Urothelium cell line (cell line): ENCODE results near the gene ALDOA.

Experiments
- DNase-seq: peaks from one replicate; pipeline ENCODE4 v3.0.0; 2011; ENCODE audit warnings: low spot score, mixed read lengths
- FAIRE-seq: peaks from 2 replicates; lab custom pipeline; 2011; peaks lifted over from hg19 to GRCh38; lab: Jason Lieb, UNC

The ALDOA gene

DNA sequence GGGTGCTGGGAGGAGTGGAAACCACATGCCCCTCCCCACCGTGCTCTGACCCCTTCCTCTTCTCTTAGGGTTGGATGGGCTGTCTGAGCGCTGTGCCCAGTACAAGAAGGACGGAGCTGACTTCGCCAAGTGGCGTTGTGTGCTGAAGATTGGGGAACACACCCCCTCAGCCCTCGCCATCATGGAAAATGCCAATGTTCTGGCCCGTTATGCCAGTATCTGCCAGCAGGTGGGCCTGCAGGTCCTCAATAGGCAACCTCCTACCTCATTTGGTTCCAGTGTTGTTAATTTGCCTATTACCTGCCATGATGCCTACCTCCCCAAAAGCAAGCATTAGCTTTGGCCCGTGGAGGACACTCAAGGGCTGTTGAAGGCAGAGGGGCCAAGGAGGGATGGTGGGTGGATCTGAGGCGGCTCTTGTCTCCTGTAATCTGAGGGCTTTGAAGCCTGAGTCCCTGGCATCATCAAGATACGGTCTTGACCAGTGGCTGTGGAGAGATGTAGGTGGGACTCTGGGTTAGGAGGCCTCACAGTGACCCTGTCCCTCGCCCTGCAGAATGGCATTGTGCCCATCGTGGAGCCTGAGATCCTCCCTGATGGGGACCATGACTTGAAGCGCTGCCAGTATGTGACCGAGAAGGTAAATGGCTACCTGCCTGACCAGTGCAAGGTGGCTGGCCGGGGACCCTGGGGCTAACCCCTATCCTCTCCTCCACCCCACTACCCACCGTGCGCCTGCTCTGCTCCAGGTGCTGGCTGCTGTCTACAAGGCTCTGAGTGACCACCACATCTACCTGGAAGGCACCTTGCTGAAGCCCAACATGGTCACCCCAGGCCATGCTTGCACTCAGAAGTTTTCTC is 3.4 kb downstream of the ALDOA start:
- FAIRE-seq: no peak
- DNase-seq: no peak

- DNase-seq (no peak), FAIRE-seq (no peak)
Observed at GRCh38 chr16:30069611-30070462, 4.3 kb downstream of the ALDOA start.

- DNase-seq (no peak), FAIRE-seq (no peak)
Observed at GRCh38 chr16:30070490-30070889, 4.9 kb downstream of the ALDOA start.

- no peak for FAIRE-seq
- peak; percentile 92 for DNase-seq
Observed at GRCh38 chr16:30075503-30076275, 10.1 kb downstream of the ALDOA start, which contains the start of gene PPP4C. Gene PPP4C (plus strand): TSS chr16:30075994. CDS start chr16:30076378, 384 bp downstream.

DNA sequence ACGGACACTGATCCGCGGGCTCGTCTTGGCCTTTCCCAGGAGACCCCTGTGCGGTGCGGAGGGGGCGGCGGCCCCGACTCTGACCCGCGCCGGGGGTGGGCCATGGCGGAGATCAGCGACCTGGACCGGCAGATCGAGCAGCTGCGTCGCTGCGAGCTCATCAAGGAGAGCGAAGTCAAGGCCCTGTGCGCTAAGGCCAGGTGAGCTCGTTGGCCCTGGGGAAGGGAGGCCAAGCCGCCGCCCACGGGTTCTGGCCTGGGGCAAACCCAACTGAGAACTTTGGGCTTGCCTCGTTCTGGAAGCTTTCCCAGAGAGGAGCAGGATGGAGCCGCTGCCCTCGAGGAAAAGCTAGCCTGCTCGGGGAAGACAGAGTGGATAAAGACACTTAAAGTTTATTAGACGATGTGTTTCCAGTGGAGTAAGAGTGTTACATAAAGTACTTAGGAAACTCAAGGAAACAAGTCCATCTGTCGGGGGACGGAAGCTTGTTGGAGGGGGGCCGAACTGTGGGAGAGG is 10.8 kb downstream of the ALDOA start:
- no peak for DNase-seq
- no peak for FAIRE-seq

- no peak for FAIRE-seq
- no peak for DNase-seq
Observed at GRCh38 chr16:30077656-30078055, 12.1 kb downstream of the ALDOA start.

DNA sequence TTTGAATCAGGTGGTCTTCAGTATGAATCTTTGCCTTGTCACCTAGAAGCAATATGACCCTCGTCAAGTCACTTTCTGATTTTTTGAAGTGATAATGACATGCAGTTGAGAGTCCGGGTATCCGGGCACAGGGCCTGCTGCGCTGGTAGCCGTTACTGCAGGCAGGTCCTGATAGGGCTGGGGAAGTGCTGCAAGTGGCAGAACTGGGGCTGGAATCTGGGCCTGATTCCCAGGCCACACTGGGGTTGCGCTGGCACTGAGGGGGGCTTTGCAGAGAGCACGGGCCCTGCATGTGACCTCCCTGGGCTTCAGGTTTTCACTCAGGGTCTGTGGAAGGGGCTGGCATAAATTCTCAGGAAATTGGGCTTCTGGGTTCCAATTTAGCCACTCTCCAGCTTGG is 13.2 kb downstream of the ALDOA start:
- FAIRE-seq (no peak), DNase-seq (no peak)

DNA sequence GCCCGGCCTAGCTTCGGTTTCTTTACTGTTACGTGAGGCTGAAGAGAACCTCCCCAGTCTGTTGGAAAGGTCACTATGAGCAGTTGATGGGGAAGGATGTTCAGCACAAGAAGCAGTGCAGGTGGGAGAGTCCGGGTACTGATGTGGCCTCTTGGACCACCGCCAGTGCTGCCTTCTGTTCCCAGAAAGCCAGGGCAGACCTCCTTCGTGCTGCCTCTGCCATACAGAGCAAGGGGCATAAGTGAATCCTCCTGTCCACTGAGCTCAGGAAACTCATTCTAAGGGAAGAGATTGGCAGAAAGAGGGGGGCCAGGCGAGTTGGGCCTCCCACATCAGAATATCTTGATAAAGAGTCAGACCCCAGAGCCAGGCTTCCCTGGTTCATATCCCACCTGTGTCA is 13.9 kb downstream of the ALDOA start:
- FAIRE-seq (no peak), DNase-seq (no peak)

DNA sequence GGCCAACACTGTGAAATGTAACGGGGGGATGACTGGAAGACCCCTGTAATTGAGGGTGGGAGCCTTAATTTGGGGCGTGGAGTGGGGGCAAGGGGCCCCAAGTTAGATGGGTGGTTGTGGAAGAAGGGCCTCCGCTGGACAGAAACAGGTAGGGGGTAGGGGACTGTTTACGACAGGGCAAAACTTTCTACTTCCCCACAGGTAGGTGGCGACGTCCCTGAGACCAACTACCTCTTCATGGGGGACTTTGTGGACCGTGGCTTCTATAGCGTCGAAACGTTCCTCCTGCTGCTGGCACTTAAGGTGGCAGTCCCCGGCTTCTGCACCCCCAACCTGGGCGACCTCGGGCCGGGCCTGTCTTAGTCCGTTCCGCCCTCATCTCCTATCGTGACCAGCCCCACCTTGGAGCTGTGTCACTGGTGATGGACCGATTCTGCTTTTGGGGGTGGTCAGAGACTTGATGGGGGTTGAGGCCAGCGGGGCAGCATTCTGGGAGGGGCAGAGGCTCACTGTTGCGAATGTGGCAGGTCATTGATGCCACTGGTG is 17.1 kb downstream of the ALDOA start:
- DNase-seq (no peak), FAIRE-seq (no peak)

DNA sequence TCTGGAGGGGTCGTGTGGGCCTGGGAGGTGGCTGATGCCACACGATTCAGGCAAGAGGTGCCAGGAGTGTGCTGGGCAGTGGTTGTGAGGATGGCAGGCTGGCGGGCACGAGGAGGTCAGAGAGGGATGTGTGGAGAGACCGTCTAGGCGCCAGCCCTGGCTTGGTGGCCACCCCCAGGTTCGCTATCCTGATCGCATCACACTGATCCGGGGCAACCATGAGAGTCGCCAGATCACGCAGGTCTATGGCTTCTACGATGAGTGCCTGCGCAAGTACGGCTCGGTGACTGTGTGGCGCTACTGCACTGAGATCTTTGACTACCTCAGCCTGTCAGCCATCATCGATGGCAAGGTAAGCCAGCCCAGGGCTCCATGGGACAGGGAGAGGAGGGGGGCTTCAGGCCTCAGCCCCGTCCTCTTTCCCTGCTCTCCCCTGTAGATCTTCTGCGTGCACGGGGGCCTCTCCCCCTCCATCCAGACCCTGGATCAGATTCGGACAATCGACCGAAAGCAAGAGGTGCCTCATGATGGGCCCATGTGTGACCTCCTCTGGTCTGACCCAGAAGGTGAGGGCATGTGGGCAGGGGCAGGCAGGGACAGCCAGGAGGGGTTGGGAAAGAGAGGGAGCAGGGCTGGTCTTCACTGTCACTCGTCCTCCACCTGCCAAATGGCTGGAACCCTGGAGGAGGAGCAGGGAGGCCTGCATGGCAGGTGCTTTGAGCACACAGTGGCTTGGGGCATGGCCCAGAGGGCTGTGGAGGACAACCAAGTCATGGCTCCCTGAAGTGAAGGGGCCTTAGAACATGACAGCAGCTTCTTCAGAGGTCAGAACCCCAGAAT is 17.9 kb downstream of the ALDOA start:
- no peak for DNase-seq

GRCh38 chr16:30084096-30084815 is 18.7 kb downstream of the ALDOA start:
- DNase-seq: no peak
- FAIRE-seq: no peak

More for the DNA sequence above, 17.9 kb downstream of the ALDOA start:
- FAIRE-seq: no peak

- DNase-seq: no peak
- no peak for FAIRE-seq
Observed at GRCh38 chr16:30084816-30085159, 19.2 kb downstream of the ALDOA start.

- DNase-seq (no peak), FAIRE-seq (no peak)
Observed at GRCh38 chr16:30085247-30085646, 19.7 kb downstream of the ALDOA start.

GRCh38 chr16:30085820-30086219 is 20.3 kb downstream of the ALDOA start:
- FAIRE-seq (no peak), DNase-seq (no peak)

DNA sequence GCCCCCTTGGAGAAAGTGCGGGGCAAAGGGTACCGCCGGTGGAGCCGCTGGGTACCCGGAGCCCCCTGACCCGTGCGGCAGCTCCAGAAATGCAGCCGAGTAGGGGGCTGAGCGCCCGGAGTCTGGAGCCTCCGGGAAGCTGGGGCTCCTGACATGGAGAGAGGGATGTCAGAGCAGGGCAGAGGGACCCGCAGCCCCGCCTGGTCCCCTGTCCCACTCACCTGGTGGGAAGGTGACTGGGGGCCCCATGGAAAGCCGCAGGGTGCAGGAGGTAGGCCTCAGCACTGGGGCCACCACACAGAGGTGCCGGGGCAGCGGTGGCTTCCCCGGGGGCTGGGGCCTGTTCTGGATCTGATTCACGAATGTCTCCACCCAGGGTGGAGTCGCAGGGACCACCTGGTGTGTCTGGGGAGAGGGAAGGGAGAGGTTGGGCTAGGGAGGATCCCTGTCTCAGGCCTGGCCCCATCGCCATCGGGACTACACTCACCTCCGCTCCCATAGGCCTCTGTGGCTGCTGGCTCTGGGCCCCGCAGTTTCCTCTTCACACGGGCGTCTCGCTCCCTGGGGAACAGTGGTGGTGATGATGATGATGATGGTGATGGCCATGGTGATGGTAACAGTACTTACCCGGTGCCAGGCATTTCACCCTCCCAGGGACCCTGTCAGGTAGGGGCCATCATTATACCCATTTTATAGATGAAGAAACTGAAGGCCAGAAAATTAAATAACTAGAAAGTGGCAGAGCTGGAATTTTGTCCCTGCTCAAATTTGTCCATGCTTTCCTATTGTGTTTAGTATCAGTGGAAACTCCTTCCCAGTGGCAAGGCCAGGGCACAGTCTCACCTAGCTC is 21.0 kb downstream of the ALDOA start:
- no peak for FAIRE-seq
- DNase-seq: no peak

DNA sequence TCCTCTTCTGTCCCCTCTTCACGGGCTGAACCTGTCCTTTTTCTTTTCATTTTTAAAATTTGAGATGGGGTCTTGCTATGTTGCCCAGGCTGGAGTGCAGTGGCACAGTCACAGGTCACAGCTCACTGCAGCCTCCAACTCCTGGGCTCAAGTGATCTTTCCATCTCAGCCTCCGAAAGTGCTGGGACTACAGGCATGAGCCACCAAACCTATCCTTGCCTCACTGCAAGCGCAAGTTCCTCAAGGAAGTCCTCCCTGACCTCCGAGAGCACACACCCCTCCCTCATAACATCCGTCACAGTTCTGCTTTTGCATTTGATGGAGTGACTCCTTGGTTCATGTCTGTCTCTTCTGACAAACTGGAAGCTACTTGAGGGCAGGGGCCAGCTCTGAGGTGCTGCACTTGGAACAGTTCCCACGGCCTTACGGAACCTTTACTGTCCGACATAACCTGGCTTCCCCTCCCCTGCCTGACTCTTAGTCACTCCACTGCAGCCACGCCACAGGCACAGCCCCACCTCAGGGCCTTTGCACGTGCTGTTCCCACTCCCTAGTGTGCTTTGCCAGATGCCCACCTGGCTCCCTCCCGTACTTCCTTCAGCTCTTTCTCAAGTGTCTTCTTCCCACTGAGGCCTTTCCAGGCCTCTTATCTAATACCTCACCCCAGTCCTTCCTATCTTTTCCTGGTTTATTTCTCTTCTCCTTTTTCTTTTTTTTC is 21.8 kb downstream of the ALDOA start:
- no peak for FAIRE-seq
- no peak for DNase-seq

DNA sequence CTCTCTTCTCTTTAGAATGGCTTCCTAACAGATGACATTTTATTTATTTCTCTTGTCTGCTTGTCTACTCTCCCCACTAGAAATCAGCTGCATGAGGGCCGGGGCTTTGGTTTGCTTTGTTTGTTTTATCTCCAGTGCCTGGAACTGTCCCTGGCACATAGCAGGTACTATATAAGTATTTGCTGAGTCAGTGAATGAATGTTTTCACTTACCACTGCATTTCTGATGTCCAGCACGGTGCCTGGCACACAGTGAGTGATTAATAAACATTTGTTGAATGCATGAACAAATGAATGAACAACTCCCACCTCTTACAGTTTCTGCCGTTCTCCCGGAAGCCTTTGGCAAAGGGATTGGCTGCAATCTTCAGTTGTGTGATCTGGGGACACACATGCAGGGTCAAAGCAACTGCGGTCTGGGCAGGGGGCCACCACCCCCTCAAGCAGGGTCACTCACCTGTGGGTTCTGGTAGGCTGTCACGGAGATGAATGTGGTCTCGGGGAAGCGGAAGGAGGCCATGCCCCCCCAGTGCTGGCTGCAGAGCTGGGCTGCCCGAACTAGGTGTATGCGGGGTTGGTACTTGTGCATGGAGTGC is 22.8 kb downstream of the ALDOA start:
- DNase-seq: no peak
- no peak for FAIRE-seq
